BE2C (cell line): ENCODE data around the gene PPP1R2C.

Experiments
- DNase-seq: peaks from one replicate; pipeline ENCODE4 v3.0.0-alpha.2; 2020
- H3K27me3 ChIP-seq: fragments of 250-450 bp; sonication (Bioruptor Pico); 2 replicates; pipeline ENCODE4 v1.5.1; 2020; ENCODE audit warnings: mild to moderate bottlenecking
- H3K36me3 ChIP-seq: fragments of 250-450 bp; sonication (Bioruptor Pico); 2 replicates; pipeline ENCODE4 v1.5.1; 2020; ENCODE audit warnings: mild to moderate bottlenecking
- H3K4me1 ChIP-seq: fragments of 250-450 bp; sonication (Bioruptor Pico); 2 replicates; pipeline ENCODE4 v1.5.1; 2020
- H3K4me3 ChIP-seq: 2 replicates; pipeline ENCODE4 v1.5.1; 2011; ENCODE audit warnings: low read depth, low read length
- H3K9me3 ChIP-seq: fragments of 250-450 bp; sonication (Bioruptor Pico); 2 replicates; pipeline ENCODE4 v1.5.1; 2020
- TF ChIP-seq, protein P1 (sequence below): IDR thresholded peaks from 2 replicates; pipeline ENCODE4 v1.5.1; 2012; ENCODE audit warnings: mild to moderate bottlenecking, low read depth, low read length

PPP1R2C gene

DNA sequence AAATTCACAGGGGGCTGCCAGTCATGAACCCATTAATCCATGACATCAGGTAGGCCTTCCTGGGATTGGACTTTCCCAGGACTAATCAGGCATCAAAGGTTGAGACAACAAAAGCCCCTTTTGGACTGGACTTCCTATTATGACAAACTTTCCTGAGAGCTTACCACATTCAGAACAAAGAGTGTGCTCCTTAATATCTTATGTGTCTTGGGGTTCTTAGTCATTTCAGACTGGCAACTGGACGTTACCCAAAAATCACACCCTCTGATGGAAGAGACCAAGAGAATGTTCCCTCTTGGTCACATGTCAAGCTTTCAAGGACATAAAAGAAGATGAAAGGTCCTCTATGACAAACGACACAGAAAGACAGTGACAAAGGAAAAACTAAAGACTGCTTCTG is 31.6 kb upstream of the PPP1R2C start:
- DNase-seq, result no peak
- H3K27me3 ChIP-seq, result no peaks in the 10 kb centered on the region
- H3K36me3 ChIP-seq, result no peaks in the 10 kb centered on the region
- no peaks in the 10 kb centered on the region for H3K4me1 ChIP-seq
- TF ChIP-seq, protein P1, sequence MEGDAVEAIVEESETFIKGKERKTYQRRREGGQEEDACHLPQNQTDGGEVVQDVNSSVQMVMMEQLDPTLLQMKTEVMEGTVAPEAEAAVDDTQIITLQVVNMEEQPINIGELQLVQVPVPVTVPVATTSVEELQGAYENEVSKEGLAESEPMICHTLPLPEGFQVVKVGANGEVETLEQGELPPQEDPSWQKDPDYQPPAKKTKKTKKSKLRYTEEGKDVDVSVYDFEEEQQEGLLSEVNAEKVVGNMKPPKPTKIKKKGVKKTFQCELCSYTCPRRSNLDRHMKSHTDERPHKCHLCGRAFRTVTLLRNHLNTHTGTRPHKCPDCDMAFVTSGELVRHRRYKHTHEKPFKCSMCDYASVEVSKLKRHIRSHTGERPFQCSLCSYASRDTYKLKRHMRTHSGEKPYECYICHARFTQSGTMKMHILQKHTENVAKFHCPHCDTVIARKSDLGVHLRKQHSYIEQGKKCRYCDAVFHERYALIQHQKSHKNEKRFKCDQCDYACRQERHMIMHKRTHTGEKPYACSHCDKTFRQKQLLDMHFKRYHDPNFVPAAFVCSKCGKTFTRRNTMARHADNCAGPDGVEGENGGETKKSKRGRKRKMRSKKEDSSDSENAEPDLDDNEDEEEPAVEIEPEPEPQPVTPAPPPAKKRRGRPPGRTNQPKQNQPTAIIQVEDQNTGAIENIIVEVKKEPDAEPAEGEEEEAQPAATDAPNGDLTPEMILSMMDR, result no peak
- no peaks in the 10 kb centered on the region for H3K9me3 ChIP-seq
- H3K4me3 ChIP-seq, result no peak overlapping the region

- no peaks in the 10 kb centered on the region for H3K27me3 ChIP-seq
- H3K4me3 ChIP-seq, result no peak overlapping the region
- no peaks in the 10 kb centered on the region for H3K36me3 ChIP-seq
- no peak for DNase-seq
- H3K4me1 ChIP-seq, result no peaks in the 10 kb centered on the region
- H3K9me3 ChIP-seq, result no peaks in the 10 kb centered on the region
- TF ChIP-seq, protein P1, result no peak
These were observed 29.4 kb upstream of the PPP1R2C start for GRCh38 chrX:42807393-42807792.

- Histone ChIP-seq H3K9me3 (no peaks in the 10 kb centered on the region), H3K4me1 (no peaks in the 10 kb centered on the region), H3K36me3 (no peaks in the 10 kb centered on the region), H3K27me3 (no peaks in the 10 kb centered on the region), H3K4me3 (no peak overlapping the region)
- TF ChIP-seq, protein P1, result no peak
- DNase-seq, result no peak
These were observed 26.6 kb upstream of the PPP1R2C start for GRCh38 chrX:42804524-42804923.

DNA sequence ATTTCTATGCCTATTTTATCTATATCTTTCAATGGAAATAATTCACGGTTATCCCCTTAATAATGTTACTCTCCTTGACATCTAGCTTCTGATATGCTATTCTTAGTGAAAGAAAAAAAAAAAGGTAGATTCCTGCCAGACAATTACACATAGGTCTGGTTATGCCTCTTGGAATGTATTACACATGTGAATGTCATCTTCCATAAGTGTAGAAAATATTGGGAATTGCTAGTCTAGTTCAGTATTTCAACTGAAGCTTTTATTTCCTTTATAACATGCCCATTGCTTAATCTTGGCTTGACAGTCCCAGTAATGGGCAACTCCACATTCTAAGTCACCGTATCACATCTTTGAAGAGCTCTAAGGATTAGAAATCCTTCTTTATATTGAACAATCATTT is 25.4 kb upstream of the PPP1R2C start:
- Histone ChIP-seq H3K4me1 (no peaks in the 10 kb centered on the region), H3K9me3 (no peaks in the 10 kb centered on the region), H3K27me3 (no peaks in the 10 kb centered on the region), H3K36me3 (no peaks in the 10 kb centered on the region), H3K4me3 (no peak overlapping the region)
- TF ChIP-seq, protein P1, result no peak
- DNase-seq, result no peak

GRCh38 chrX:42797651-42798269 is 19.8 kb upstream of the PPP1R2C start:
- H3K4me3 ChIP-seq, result no peak overlapping the region
- H3K27me3 ChIP-seq, result no peaks in the 10 kb centered on the region
- no peaks in the 10 kb centered on the region for H3K4me1 ChIP-seq
- H3K36me3 ChIP-seq, result no peaks in the 10 kb centered on the region
- no peaks in the 10 kb centered on the region for H3K9me3 ChIP-seq
- TF ChIP-seq, protein P1, result no peak
- no peak for DNase-seq

DNA sequence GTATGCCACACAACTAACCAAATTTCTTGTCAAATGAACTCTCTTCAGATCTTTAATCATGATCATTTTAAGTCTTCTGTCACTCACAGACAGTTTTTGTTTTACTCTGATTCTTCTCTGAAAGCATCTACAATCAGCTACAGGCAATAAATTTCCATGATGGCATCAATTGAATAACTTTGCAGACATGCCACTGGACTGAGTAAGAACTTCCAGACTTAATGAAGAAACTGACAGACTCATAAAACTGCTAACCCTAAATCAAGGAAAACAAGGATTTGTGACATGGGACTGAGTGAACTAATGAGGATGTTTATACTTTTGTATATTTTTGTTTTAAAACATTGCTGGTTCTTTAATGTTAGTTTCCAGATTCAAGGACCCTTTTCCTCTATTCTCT is 5.5 kb upstream of the PPP1R2C start:
- Histone ChIP-seq H3K4me3 (no peak overlapping the region), H3K36me3 (no peaks in the 10 kb centered on the region), H3K4me1 (no peaks in the 10 kb centered on the region), H3K9me3 (no peaks in the 10 kb centered on the region), H3K27me3 (no peaks in the 10 kb centered on the region)
- TF ChIP-seq, protein P1, result no peak
- DNase-seq, result no peak
